ENCODE data around the gene COL1A1.
A peak's percentile ranks its signal among the peaks of the same experiment; 100 is the strongest.

- TF ChIP-seq GABPA (IDR thresholded peaks at IDR 0.05; ENCODE audit: low read depth) (no peak), CTCF (IDR thresholded peaks at IDR 0.05; ENCODE audit: insufficient read depth, low read length) (peak; percentile 92), POLR2AphosphoS5 (IDR thresholded peaks at IDR 0.05; ENCODE audit: low read depth) (no peak), REST (IDR thresholded peaks at IDR 0.05; ENCODE audit: insufficient replicate concordance, low read depth) (no peak)
Observed at GRCh38 chr17:50161023-50161910, 40.2 kb downstream of the COL1A1 start.

Data from HL-60 (cell line).